GM13977 (cell line): ENCODE results near the gene WIPI1.
"Not testable (repeated sequence)": the region's sequence is repeated elsewhere in the genome, so short reads cannot be mapped to it uniquely, and the experiment has no call there.

Experiments
- DNase-seq: peaks from one replicate; pipeline ENCODE4 v3.0.0; 2012; ENCODE audit warnings: low spot score
- in situ Hi-C: fragments of 300-500 bp; cut with MboI; formaldehyde crosslinking; loops from one replicate; pipeline ENCODE4 v1.12.0; 2022; ENCODE audit warnings: low sequenced_read_pairs, low pct_unique_long_range_greater_than_20kb, mixed read lengths, inconsistent platforms; ENCODE audit not compliant: unreplicated experiment
- TF ChIP-seq, protein P1 (sequence below): IDR thresholded peaks from 2 replicates; pipeline ENCODE4 v1.5.1; 2012; ENCODE audit warnings: mild to moderate bottlenecking, control low read depth; ENCODE audit not compliant: insufficient read depth; ENCODE audit errors: extremely low read depth, missing control alignments

The WIPI1 gene

DNA sequence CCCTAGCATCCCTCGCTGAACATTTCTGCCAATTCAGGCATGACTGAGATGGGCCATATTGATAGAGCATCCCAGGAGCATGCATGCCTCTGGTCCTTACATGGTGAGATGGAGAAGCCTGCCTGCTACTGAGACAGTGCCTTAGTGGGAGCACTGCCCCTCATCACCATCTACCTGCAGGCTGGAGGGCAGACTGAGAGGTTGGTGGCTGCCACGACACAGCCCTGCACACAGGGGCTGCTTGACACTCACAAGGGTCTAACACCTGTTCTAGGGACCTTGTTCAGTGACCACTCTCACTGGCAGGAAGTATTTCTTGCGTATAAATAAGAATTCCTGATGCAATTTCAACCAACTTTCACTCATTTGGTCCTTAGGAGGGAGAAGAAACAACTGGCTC lies 34.0 kb downstream of the WIPI1 start:
- in situ Hi-C loops, result loop anchor here (10.0 kb wide), 1 partner anchor 158 kb away; no protein-coding TSS in a partner anchor
- TF ChIP-seq, protein P1, sequence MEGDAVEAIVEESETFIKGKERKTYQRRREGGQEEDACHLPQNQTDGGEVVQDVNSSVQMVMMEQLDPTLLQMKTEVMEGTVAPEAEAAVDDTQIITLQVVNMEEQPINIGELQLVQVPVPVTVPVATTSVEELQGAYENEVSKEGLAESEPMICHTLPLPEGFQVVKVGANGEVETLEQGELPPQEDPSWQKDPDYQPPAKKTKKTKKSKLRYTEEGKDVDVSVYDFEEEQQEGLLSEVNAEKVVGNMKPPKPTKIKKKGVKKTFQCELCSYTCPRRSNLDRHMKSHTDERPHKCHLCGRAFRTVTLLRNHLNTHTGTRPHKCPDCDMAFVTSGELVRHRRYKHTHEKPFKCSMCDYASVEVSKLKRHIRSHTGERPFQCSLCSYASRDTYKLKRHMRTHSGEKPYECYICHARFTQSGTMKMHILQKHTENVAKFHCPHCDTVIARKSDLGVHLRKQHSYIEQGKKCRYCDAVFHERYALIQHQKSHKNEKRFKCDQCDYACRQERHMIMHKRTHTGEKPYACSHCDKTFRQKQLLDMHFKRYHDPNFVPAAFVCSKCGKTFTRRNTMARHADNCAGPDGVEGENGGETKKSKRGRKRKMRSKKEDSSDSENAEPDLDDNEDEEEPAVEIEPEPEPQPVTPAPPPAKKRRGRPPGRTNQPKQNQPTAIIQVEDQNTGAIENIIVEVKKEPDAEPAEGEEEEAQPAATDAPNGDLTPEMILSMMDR, result no peak
- DNase-seq, result no peak

DNA sequence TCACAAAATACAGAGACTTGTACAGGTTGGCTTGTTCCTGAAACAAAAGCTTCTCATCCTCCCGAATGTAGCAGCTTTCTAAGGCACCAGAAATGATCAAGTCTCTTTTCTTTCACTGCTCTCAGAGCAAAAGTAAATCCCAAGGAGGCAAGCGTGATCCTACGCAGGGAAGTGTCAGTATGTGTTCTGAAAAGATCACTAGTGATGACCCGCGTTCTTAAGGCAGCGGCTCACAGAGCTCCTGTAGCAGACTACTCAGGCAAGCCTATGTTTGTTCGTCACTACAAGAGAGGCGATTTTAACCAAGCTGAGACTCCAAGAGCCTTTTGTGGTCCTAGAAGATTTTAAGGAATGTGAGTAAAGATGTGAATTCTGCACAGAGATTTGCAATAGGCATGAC lies 34.5 kb downstream of the WIPI1 start:
- in situ Hi-C loops, result loop anchor here (10.0 kb wide), 1 partner anchor 158 kb away; no protein-coding TSS in a partner anchor
- TF ChIP-seq, protein P1, result no peak
- DNase-seq, result no peak

DNA sequence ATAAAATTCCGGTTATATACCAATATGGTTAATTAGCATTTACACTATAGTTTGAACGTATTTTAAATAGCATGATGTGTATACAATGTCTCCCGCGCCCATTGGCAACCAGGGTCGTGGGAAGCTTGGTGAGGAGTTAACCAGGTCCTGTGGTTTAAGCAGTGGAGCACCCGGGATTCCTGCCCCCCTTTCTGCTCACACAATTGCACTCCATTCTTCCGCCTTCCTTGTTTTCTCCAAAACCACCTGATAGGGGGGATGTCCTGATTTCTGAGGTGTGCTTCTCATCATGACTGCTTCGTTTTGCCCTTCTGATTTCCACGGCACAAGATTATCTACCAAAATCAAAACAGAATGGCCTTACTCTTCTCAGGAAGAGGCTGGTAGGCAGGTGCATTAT lies 35.8 kb downstream of the WIPI1 start:
- in situ Hi-C loops, result loop anchor here (10.0 kb wide), 1 partner anchor 157 kb away; no protein-coding TSS in a partner anchor
- no peak for DNase-seq
- TF ChIP-seq, protein P1, result no peak

DNA sequence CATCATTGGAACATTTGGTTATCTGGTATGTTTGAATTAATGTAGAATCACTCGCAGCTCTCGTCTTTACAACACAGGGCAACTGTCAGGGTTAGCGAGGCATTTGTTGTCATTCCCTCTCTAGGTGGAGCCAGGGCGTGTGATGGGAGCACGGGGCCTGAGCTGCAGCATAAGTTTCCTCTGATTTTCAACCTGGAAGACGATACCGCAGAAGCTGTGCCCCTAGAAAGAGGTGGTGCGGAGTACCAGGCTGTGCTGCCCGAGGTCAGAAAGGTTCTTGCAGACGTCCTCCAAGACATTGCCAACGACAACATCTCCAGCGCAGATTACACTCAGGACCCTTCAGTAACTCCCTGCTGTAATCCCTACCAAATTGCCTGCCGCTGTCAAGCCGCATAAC lies 37.2 kb downstream of the WIPI1 start:
- in situ Hi-C loops, result loop anchor here (10.0 kb wide), 1 partner anchor 155 kb away; no protein-coding TSS in a partner anchor
- TF ChIP-seq, protein P1, result no peak
- DNase-seq, result no peak

DNA sequence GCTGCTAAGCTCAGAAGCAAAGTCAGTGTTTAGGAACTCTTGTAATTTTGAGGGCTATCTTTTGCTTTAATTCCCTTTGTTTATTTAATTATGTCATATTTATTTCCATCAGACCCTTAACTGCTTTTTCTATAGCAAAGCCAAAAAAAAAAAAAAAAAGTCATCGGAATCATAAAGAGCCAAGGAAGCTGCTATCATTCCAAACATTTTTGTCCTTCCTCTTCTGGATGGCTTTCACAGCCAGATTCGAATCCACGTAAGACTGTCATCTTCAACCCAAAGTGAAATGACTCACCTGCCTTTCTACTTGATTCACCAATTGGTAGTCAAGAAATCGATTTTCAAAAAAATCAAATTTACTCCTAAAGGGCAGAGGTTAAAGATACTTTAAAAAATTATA lies 38.4 kb downstream of the WIPI1 start:
- TF ChIP-seq, protein P1, result no peak
- no peak for DNase-seq
- in situ Hi-C loops, result no loop called here

DNA sequence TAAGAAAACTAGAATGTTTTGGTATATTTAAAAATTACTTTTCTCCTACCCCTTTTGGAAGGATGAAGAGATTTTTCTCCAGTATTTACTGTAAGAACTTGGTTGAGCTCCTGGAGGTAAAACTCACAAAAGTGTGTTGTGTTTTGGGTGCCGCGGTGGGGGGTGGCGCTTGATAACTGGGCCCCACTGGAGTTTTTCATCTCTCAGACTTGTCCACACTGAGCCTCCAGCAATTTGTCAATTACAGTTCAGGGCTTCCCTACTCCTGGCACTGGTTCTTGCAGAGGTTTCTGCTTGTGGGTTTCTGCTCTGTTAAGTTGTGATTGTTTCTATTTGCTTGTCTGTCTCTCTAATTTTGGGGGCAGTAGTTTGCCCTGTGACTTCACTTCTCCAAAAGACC lies 40.0 kb downstream of the WIPI1 start:
- DNase-seq, result no peak
- in situ Hi-C loops, result no loop called here
- TF ChIP-seq, protein P1, result no peak

DNA sequence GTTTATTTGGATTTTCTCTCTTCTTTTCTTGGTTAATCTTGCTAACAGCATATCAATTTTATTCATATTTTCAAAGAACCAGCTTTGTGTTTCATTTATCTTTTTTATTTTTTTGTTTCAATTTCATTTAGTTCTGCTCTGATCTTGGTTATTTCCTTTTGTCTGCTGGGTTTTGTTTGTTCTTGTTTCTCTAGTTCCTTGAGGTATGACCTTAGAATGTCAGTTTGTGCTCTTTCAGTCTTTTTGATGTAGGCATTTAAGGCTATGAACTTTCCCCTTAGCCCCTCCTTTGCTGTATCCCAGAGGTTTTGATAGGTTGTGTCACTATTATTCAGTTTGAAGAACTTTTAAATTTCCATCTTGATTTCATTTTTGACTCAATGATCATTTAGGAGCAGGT lies 42.4 kb downstream of the WIPI1 start:
- in situ Hi-C loops, DNase-seq: not testable (repeated sequence)

DNA sequence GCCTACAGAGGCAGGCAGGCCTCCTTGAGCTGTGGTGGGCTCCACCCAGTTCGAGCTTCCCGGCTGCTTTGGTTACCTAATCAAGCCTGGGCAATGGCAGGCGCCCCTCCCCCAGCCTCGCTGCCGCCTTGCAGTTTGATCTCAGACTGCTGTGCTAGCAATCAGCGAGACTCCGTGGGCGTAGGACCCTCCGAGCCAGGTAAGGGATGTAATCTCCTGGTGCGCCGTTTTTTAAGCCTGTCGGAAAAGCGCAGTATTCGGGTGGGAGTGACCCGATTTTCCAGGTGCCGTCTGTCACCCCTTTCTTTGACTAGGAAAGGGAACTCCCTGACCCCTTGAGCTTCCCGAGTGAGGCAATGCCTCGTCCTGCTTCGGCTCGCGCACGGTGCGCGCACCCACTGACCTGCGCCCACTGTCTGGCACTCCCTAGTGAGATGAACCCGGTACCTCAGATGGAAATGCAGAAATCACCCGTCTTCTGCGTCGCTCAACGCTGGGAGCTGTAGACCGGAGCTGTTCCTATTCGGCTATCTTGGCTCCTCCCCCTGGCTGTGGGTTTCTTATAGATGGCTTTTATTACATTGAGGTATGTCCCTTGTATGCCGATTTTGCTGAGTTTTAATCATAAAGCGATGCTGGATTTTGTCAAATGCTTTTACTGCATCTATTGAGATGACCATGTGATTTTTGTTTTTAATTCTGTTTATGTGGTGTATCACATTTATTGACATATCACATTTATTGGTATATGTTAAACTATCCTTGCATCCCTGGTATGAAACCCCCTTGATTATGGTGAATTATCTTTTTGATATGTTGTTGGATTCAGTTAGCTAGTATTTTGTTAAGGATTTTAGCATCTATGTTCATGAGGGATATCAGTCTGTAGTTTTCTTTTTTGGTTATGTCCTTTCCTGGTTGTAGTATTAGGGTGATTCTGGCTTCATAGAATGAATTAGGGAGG lies 43.4 kb downstream of the WIPI1 start:
- DNase-seq, in situ Hi-C loops: not testable (repeated sequence)

DNA sequence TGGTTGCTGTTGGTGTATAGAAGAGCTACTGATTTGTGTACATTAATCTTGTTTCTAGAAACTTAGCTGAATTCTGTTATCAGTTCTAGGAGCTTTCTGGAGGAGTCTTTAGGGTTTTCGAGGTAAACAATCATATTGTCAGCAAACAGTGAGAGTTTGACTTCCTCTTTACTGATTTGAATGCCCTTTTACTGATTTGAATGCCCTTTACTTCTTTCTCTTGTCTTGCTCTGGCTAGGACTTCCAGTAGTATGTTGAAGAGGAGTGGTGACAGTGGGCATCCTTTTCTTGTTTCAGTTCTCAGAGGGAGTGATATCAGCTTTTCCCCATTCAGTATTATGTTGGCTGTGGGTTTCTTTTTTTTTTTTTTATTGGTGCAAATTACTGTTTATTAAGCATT lies 49.6 kb downstream of the WIPI1 start:
- DNase-seq, in situ Hi-C loops: not testable (repeated sequence)

DNA sequence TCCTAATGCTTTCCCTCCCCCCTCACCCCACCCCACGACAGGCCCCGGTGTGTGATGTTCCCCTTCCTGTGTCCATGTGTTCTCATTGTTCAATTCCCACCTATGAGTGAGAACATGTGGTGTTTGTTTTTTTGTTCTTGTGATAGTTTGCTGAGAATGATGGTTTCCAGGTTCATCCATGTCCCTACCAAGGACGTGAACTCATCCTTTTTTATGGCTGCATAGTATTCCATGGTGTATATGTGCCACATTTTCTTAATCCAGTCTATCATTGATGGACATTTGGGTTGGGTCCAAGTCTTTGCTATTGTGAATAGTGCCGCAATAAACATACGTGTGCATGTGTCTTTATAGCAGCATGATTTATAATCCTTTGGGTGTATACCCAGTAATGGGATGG lies 53.5 kb downstream of the WIPI1 start:
- in situ Hi-C loops, DNase-seq: not testable (repeated sequence)
